ENCODE measurements around the gene GADD45GIP1.
"Not testable (repeated sequence)": the region's sequence is repeated elsewhere in the genome, so short reads cannot be mapped to it uniquely, and the experiment has no call there.

The GADD45GIP1 gene

GRCh38 chr19:12953799-12954611 is 3.0 kb downstream of the GADD45GIP1 start:
- H3K4me1 Mint-ChIP-seq: peaks cover 20% of the 10 kb centered on the region
- peaks cover 8% of the 10 kb centered on the region for H3K36me3 Mint-ChIP-seq
- peak overlapping the region; percentile 47 for H3K27ac Mint-ChIP-seq
- H3K27me3 Mint-ChIP-seq: no peaks in the 10 kb centered on the region
- H3K9me3 Mint-ChIP-seq: no peaks in the 10 kb centered on the region
- peak overlapping the region; percentile 43 for H3K4me3 Mint-ChIP-seq

GRCh38 chr19:12953138-12953798 is 3.8 kb downstream of the GADD45GIP1 start:
- no peak overlapping the region for H3K4me3 Mint-ChIP-seq
- peaks cover 20% of the 10 kb centered on the region for H3K4me1 Mint-ChIP-seq
- H3K27me3 Mint-ChIP-seq: no peaks in the 10 kb centered on the region
- peaks cover 8% of the 10 kb centered on the region for H3K36me3 Mint-ChIP-seq
- H3K9me3 Mint-ChIP-seq: no peaks in the 10 kb centered on the region
- no peak overlapping the region for H3K27ac Mint-ChIP-seq

- H3K27ac Mint-ChIP-seq: peak overlapping the region; percentile 8
- H3K4me3 Mint-ChIP-seq: no peak overlapping the region
- no peaks in the 10 kb centered on the region for H3K9me3 Mint-ChIP-seq
- H3K36me3 Mint-ChIP-seq: peaks cover 11% of the 10 kb centered on the region
- no peaks in the 10 kb centered on the region for H3K27me3 Mint-ChIP-seq
- H3K4me1 Mint-ChIP-seq: peaks cover 23% of the 10 kb centered on the region
Observed at GRCh38 chr19:12952488-12953137, 4.4 kb downstream of the GADD45GIP1 start.

GRCh38 chr19:12952050-12952449 is 5.0 kb downstream of the GADD45GIP1 start:
- not testable (repeated sequence) for H3K27ac Mint-ChIP-seq, H3K27me3 Mint-ChIP-seq, H3K4me3 Mint-ChIP-seq, H3K9me3 Mint-ChIP-seq
- peaks cover 24% of the 10 kb centered on the region for H3K4me1 Mint-ChIP-seq
- H3K36me3 Mint-ChIP-seq: peaks cover 12% of the 10 kb centered on the region

GRCh38 chr19:12949363-12950283 is 7.4 kb downstream of the GADD45GIP1 start:
- peak overlapping the region; percentile 85 for H3K27ac Mint-ChIP-seq
- H3K36me3 Mint-ChIP-seq: peaks cover 15% of the 10 kb centered on the region
- H3K4me1 Mint-ChIP-seq: peaks cover 22% of the 10 kb centered on the region
- H3K27me3 Mint-ChIP-seq: no peaks in the 10 kb centered on the region
- H3K9me3 Mint-ChIP-seq: no peaks in the 10 kb centered on the region
- no peak overlapping the region for H3K4me3 Mint-ChIP-seq

DNA sequence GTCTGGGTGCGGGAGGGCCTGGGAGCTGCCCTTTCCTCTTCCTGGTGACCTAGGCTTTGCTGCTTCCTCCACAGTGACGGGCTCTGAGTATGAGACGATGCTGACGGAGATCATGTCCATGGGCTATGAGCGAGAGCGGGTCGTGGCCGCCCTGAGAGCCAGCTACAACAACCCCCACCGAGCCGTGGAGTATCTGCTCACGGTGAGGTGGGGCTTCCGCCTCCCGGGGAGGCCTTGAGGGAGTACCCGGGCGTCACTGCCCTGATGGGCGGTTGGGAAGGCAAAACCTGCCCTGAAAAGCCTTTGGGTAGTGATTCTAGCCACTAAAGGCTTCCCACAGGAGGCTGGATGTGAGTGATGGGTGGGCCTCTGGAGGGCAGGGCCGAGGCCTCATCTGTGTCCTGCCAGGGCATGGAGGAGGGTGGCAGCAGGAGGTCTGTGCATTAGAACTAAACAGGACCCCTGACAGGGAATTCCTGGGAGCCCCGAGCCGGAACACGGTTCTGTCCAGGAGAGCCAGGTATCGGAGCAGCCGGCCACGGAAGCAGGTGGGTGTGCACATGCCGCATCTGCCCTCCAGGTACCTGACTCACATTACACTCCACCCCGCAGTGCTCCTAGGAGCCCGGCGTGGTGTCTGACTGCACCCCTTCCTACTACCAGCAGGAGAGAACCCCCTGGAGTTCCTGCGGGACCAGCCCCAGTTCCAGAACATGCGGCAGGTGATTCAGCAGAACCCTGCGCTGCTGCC is 8.2 kb downstream of the GADD45GIP1 start:
- no peaks in the 10 kb centered on the region for H3K27me3 Mint-ChIP-seq
- no peaks in the 10 kb centered on the region for H3K9me3 Mint-ChIP-seq
- no peak overlapping the region for H3K4me3 Mint-ChIP-seq
- H3K27ac Mint-ChIP-seq: no peak overlapping the region
- H3K36me3 Mint-ChIP-seq: peaks cover 17% of the 10 kb centered on the region
- H3K4me1 Mint-ChIP-seq: peaks cover 23% of the 10 kb centered on the region

DNA sequence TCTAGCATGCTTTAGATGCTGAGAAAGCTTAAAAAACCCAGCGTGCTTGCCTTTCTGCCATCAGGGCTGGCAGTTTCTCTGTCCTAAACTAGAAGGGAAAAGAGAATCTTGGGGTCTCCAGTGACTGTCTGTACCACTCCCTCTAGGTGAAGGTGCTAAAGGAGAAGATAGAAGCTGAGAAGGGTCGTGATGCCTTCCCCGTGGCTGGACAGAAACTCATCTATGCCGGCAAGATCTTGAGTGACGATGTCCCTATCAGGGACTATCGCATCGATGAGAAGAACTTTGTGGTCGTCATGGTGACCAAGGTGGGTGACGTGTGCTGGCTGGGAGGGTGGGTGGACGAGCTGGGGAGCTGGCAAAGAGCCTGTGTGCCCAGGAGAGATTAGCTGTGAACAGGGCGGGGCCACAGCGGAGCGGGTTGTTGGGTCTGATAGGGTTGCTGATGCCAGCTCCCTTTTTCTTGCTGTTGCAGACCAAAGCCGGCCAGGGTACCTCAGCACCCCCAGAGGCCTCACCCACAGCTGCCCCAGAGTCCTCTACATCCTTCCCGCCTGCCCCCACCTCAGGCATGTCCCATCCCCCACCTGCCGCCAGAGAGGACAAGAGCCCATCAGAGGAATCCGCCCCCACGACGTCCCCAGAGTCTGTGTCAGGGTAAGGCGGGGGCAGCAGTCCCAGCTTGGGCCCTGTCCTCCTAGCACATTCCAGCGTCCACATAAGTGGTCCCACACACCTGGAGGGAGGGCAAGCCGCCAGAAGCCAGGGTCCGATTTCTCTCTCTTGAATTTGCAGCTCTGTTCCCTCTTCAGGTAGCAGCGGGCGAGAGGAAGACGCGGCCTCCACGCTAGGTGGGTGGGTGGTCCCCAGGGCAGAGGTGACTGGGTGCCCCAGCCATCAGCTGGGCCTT is 9.1 kb downstream of the GADD45GIP1 start:
- Mint-ChIP-seq H3K4me1 (peaks cover 30% of the 10 kb centered on the region), H3K36me3 (peaks cover 21% of the 10 kb centered on the region), H3K4me3 (peak overlapping the region; percentile 17), H3K9me3 (no peaks in the 10 kb centered on the region), H3K27me3 (no peaks in the 10 kb centered on the region), H3K27ac (peak overlapping the region; percentile 18)

DNA sequence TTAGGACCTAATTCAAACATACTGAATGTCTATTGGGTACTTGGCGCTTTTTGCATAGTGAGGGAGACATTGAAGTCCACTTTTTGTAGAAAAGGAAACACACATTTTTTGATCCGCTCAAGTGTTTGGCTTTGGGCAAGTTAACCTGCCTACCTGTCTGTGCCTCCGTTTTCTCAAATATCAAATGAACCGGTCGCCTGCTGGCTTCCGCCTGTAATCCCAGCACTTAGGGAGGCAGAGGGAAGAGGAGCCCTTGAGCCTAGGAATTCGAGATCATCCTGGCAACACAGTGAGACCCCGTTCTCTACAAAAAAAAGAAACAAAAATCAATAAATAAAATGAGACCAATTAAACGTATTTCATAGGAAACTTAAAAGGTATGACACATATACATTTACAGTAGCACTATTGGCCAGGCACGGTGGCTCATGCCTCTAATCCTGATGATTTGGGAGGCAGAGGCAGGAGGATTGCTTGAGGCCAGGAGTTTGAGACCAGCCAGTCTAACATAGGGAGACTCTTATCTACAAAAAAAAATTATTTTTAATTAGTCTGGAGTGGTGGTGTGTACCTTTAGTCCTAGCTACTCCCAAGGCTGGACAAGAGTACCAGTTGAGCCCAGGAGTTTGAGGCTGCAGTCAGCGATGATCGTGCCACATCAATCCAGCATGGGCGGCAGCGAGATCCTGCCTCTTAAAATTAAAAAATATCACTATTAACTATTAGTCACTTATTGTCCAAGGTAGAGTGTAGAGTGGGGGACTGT is 10.1 kb downstream of the GADD45GIP1 start:
- Mint-ChIP-seq H3K4me3 (peak overlapping the region; percentile 90), H3K27me3 (no peaks in the 10 kb centered on the region), H3K27ac (peak overlapping the region; percentile 86), H3K36me3 (peaks cover 23% of the 10 kb centered on the region), H3K9me3 (no peaks in the 10 kb centered on the region), H3K4me1 (peaks cover 36% of the 10 kb centered on the region)

GRCh38 chr19:12946092-12946721 is 10.8 kb downstream of the GADD45GIP1 start:
- Mint-ChIP-seq H3K36me3 (peaks cover 22% of the 10 kb centered on the region), H3K4me3 (peak overlapping the region; percentile 90), H3K27ac (peak overlapping the region; percentile 86), H3K9me3 (no peaks in the 10 kb centered on the region), H3K4me1 (peaks cover 36% of the 10 kb centered on the region), H3K27me3 (no peaks in the 10 kb centered on the region)

GRCh38 chr19:12945479-12946091 is 11.4 kb downstream of the GADD45GIP1 start, which contains the start of gene RAD23A:
TSS of gene RAD23A (plus strand) at chr19:12945862. CDS start at chr19:12945949, 87 bp downstream.
- Mint-ChIP-seq H3K36me3 (peaks cover 24% of the 10 kb centered on the region), H3K9me3 (no peaks in the 10 kb centered on the region), H3K27me3 (no peaks in the 10 kb centered on the region), H3K4me1 (peaks cover 39% of the 10 kb centered on the region), H3K27ac (peak within 1 kb of the TSS; percentile 97), H3K4me3 (peak within 1 kb of the TSS; percentile 90)

DNA sequence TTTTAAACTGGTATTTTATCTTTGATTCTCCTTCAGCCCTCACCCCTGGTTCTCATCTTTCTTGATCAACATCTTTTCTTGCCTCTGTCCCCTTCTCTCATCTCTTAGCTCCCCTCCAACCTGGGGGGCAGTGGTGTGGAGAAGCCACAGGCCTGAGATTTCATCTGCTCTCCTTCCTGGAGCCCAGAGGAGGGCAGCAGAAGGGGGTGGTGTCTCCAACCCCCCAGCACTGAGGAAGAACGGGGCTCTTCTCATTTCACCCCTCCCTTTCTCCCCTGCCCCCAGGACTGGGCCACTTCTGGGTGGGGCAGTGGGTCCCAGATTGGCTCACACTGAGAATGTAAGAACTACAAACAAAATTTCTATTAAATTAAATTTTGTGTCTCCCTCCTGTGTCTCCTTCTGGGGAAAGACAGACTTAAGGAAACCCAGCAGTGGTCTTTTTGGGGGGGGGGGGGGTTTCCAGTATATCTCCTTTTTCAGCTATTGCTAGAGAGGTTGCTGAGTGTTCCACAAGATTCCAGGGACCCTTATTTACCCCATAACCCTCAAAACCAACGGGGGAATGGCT is 12.8 kb downstream of the GADD45GIP1 start:
- H3K4me1 Mint-ChIP-seq: peaks cover 53% of the 10 kb centered on the region
- H3K9me3 Mint-ChIP-seq: no peaks in the 10 kb centered on the region
- H3K36me3 Mint-ChIP-seq: peaks cover 28% of the 10 kb centered on the region
- H3K27me3 Mint-ChIP-seq: no peaks in the 10 kb centered on the region
- peak overlapping the region; percentile 95 for H3K27ac Mint-ChIP-seq
- peak overlapping the region; percentile 47 for H3K4me3 Mint-ChIP-seq

DNA sequence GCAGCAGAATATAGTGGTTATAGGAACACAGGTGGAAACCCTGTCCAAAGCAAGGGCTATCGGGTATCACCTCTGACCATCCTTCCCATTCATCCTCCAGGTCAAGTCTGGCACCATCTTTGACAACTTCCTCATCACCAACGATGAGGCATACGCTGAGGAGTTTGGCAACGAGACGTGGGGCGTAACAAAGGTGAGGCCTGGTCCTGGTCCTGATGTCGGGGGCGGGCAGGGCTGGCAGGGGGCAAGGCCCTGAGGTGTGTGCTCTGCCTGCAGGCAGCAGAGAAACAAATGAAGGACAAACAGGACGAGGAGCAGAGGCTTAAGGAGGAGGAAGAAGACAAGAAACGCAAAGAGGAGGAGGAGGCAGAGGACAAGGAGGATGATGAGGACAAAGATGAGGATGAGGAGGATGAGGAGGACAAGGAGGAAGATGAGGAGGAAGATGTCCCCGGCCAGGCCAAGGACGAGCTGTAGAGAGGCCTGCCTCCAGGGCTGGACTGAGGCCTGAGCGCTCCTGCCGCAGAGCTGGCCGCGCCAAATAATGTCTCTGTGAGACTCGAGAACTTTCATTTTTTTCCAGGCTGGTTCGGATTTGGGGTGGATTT is 13.5 kb downstream of the GADD45GIP1 start:
- H3K27me3 Mint-ChIP-seq: no peaks in the 10 kb centered on the region
- peak overlapping the region; percentile 23 for H3K4me3 Mint-ChIP-seq
- H3K4me1 Mint-ChIP-seq: peaks cover 53% of the 10 kb centered on the region
- H3K9me3 Mint-ChIP-seq: no peaks in the 10 kb centered on the region
- peak overlapping the region; percentile 90 for H3K27ac Mint-ChIP-seq
- peaks cover 33% of the 10 kb centered on the region for H3K36me3 Mint-ChIP-seq

Measured in activated naive CD4-positive, alpha-beta T cell treated with anti-CD3 and anti-CD28 coated beads, Interleukin-2, amount 50 U/mL, for 24 hours (primary cell).